GM23338 (cell line): Measurements from ENCODE around the gene ANKFN1.

Source experiments
- CTCF ChIP-seq, 2 experiments: fragments of 200-600 bp in 1 of 2; sonication (generic) in 1 of 2; conservative IDR thresholded peaks; 2 replicates each; pipeline versions ENCODE4 v1.5.1 to v1.6.1; 2016 to 2017; ENCODE audit warnings: antibody characterized with exemption in 2 of 2, low read depth in 2 of 2, mild to moderate bottlenecking in 2 of 2, moderate library complexity in 1 of 2
- REST ChIP-seq: IDR thresholded peaks from one replicate; pipeline ENCODE4 v1.6.1; 2018; ENCODE audit warnings: antibody characterized with exemption; ENCODE audit not compliant: unreplicated experiment

- TF ChIP-seq REST, result no peak
- no peak for TF ChIP-seq CTCF (conservative IDR thresholded peaks at IDR 0.05; ENCODE audit: low read depth in 2 of 2)
Observed at GRCh38 chr17:56532926-56533325, 379.7 kb downstream of the ANKFN1 start.
